Measurements from ENCODE around the gene C10orf95.

DNA sequence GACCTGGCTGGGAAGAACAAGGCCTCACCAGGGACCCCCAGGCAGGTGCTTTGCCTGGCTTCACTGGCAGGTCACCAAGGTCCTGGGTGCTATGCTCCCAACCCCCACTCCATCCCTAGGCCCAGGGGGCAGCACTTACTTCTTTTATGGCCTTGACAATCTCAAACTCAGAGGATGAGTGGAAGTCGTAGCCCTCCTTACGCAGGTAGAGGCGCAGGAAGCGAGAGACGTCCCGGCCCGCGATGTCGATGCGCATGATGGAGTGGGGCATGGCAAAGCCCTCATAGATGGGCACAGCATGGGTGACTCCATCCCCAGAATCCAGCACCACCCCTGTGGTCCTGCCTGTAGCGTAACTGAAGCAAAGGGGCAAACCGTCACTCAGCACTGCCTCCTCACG, 32.7 kb upstream of the C10orf95 start:
- TF ChIP-seq EZH2 (IDR thresholded peaks at IDR 0.05; ENCODE audit: insufficient read depth, low read length) = no peak
- TF ChIP-seq, protein P1, sequence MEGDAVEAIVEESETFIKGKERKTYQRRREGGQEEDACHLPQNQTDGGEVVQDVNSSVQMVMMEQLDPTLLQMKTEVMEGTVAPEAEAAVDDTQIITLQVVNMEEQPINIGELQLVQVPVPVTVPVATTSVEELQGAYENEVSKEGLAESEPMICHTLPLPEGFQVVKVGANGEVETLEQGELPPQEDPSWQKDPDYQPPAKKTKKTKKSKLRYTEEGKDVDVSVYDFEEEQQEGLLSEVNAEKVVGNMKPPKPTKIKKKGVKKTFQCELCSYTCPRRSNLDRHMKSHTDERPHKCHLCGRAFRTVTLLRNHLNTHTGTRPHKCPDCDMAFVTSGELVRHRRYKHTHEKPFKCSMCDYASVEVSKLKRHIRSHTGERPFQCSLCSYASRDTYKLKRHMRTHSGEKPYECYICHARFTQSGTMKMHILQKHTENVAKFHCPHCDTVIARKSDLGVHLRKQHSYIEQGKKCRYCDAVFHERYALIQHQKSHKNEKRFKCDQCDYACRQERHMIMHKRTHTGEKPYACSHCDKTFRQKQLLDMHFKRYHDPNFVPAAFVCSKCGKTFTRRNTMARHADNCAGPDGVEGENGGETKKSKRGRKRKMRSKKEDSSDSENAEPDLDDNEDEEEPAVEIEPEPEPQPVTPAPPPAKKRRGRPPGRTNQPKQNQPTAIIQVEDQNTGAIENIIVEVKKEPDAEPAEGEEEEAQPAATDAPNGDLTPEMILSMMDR (IDR thresholded peaks at IDR 0.05; ENCODE audit: insufficient read depth, low read depth, low read length) = no peak
